HG03354 (cell line): ENCODE data around the gene SLCO4C1.
A peak's percentile ranks its signal among the peaks of the same experiment; 100 is the strongest.
"Not testable (repeated sequence)": the region's sequence is repeated elsewhere in the genome, so short reads cannot be mapped to it uniquely, and the experiment has no call there.

Experiments
- ATAC-seq: cut with Tn5 transposase; IDR thresholded peaks from one replicate; pipeline ENCODE4 v1.9.1; 2021; ENCODE audit warnings: mild to moderate bottlenecking; ENCODE audit not compliant: unreplicated experiment, poor library complexity, severe bottlenecking

Gene SLCO4C1

GRCh38 chr5:102296178-102296817 is at the start of gene SLCO4C1:
Gene SLCO4C1 (minus strand): TSS chr5:102296284. CDS start chr5:102296262, 22 bp downstream.
- peak; percentile 96 for ATAC-seq

- ATAC-seq = no peak
Observed at GRCh38 chr5:102341681-102342288, 45.7 kb upstream of the SLCO4C1 start.

GRCh38 chr5:102324714-102325113 is 28.6 kb upstream of the SLCO4C1 start:
- no peak for ATAC-seq

- not testable (repeated sequence) for ATAC-seq
Observed at GRCh38 chr5:102318801-102319200, 22.7 kb upstream of the SLCO4C1 start.

GRCh38 chr5:102314328-102314727 is 18.2 kb upstream of the SLCO4C1 start:
- no peak for ATAC-seq

- ATAC-seq = no peak
Observed at GRCh38 chr5:102313912-102314311, 17.8 kb upstream of the SLCO4C1 start.

- no peak for ATAC-seq
Observed at GRCh38 chr5:102312586-102313370, 16.7 kb upstream of the SLCO4C1 start.

GRCh38 chr5:102309586-102309985 is 13.5 kb upstream of the SLCO4C1 start:
- no peak for ATAC-seq

GRCh38 chr5:102307232-102307631 is 11.1 kb upstream of the SLCO4C1 start:
- ATAC-seq = no peak

- ATAC-seq = no peak
Observed at GRCh38 chr5:102306121-102306520, 10.0 kb upstream of the SLCO4C1 start.

GRCh38 chr5:102295534-102296177 is 428 bp downstream of the SLCO4C1 start:
- ATAC-seq = peak; percentile 12

GRCh38 chr5:102294886-102295395 is 1.1 kb downstream of the SLCO4C1 start:
- ATAC-seq = no peak

GRCh38 chr5:102290004-102290403 is 6.1 kb downstream of the SLCO4C1 start:
- no peak for ATAC-seq

GRCh38 chr5:102289251-102289899 is 6.7 kb downstream of the SLCO4C1 start:
- no peak for ATAC-seq

GRCh38 chr5:102288630-102289029 is 7.5 kb downstream of the SLCO4C1 start:
- ATAC-seq = no peak

- no peak for ATAC-seq
Observed at GRCh38 chr5:102286476-102286875, 9.6 kb downstream of the SLCO4C1 start.

- peak; percentile 63 for ATAC-seq
Observed at GRCh38 chr5:102283102-102283797, 12.8 kb downstream of the SLCO4C1 start.

GRCh38 chr5:102279711-102280110 is 16.4 kb downstream of the SLCO4C1 start:
- ATAC-seq = no peak

GRCh38 chr5:102278231-102278630 is 17.9 kb downstream of the SLCO4C1 start:
- no peak for ATAC-seq
